ENCODE measurements around the gene ARSG. TPM values are rescaled to one million over a fixed set of nuclear protein-coding genes. Genes with fewer than 3 reads are reported as not detected.

Gene ARSG
- polyA plus RNA-seq, 1 donor from 2014 or later, result 16.9 TPM

DNA sequence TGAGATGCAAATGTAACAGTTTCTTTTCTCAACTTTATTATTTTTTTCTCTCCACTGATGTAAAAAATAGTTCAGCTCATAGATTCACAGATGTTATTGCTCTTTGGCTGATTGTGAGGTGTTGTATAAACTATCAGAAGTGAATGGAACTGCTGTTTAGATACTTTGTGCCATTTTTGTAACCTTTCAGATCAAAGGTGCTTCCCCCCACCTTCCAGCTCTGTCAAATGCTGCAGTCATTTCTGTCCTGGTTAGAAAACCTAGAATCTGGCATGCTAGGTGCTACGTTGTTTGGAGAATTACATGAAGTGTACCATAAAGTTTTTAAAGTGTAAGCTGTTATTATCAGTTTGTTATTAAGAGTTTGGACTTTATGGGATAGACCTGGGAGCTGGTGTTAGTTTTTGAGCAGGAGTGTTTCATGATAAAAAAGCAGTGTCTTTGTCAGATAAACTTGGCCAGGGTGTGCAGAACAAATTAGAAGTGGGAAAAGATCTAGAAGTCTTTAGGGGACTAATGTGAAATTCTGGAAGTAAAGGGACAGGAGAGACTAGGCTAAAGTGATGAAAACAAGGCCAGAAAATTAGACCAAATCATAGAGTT is 167.8 kb downstream of the ARSG start:
- Histone ChIP-seq H3K27ac (ENCODE audit: low read length) (no peak overlapping the region), H3K9ac (ENCODE audit: low read length) (no peak overlapping the region), H2AFZ (ENCODE audit: low read depth, low read length) (no peak overlapping the region), H4K20me1 (ENCODE audit: insufficient read depth) (no peaks in the 10 kb centered on the region), H3K9me2 (ENCODE audit: insufficient read depth, low read length) (no peaks in the 10 kb centered on the region), H3K9me3 (ENCODE audit: low read length) (no peaks in the 10 kb centered on the region), H3K27me3 (ENCODE audit: insufficient read depth, low read depth, low read length) (peaks cover 15% of the 10 kb centered on the region), H3K36me3 (ENCODE audit: insufficient read depth, low read length) (no peaks in the 10 kb centered on the region), H3K4me3 (ENCODE audit: low read length) (no peak overlapping the region), H3K4me2 (ENCODE audit: low read length) (no peak overlapping the region), H3F3A (ENCODE audit: insufficient read depth, low read length, poor library complexity, severe bottlenecking) (no peaks in the 10 kb centered on the region), H3K79me2 (replicated peaks; ENCODE audit: insufficient read depth, low read length) (no peaks in the 10 kb centered on the region)
- TF ChIP-seq, protein P1, sequence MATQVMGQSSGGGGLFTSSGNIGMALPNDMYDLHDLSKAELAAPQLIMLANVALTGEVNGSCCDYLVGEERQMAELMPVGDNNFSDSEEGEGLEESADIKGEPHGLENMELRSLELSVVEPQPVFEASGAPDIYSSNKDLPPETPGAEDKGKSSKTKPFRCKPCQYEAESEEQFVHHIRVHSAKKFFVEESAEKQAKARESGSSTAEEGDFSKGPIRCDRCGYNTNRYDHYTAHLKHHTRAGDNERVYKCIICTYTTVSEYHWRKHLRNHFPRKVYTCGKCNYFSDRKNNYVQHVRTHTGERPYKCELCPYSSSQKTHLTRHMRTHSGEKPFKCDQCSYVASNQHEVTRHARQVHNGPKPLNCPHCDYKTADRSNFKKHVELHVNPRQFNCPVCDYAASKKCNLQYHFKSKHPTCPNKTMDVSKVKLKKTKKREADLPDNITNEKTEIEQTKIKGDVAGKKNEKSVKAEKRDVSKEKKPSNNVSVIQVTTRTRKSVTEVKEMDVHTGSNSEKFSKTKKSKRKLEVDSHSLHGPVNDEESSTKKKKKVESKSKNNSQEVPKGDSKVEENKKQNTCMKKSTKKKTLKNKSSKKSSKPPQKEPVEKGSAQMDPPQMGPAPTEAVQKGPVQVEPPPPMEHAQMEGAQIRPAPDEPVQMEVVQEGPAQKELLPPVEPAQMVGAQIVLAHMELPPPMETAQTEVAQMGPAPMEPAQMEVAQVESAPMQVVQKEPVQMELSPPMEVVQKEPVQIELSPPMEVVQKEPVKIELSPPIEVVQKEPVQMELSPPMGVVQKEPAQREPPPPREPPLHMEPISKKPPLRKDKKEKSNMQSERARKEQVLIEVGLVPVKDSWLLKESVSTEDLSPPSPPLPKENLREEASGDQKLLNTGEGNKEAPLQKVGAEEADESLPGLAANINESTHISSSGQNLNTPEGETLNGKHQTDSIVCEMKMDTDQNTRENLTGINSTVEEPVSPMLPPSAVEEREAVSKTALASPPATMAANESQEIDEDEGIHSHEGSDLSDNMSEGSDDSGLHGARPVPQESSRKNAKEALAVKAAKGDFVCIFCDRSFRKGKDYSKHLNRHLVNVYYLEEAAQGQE (IDR thresholded peaks at IDR 0.05; ENCODE audit: borderline replicate concordance), result no peak
- TF ChIP-seq EZH2 (IDR thresholded peaks at IDR 0.05; ENCODE audit: borderline replicate concordance, insufficient read depth, low read length, poor library complexity, severe bottlenecking), result no peak
- no peak for TF ChIP-seq RAD21 (conservative IDR thresholded peaks at IDR 0.05)
- no peak for TF ChIP-seq TAF1 (IDR thresholded peaks at IDR 0.05; ENCODE audit: low read depth)
- no peak for TF ChIP-seq MXI1 (conservative IDR thresholded peaks at IDR 0.05; ENCODE audit: poor library complexity, severe bottlenecking)
- no peak for TF ChIP-seq POLR2AphosphoS5 (IDR thresholded peaks at IDR 0.05)
- no peak for TF ChIP-seq SMC3 (conservative IDR thresholded peaks at IDR 0.05; ENCODE audit: poor library complexity)
- TF ChIP-seq, protein P2, sequence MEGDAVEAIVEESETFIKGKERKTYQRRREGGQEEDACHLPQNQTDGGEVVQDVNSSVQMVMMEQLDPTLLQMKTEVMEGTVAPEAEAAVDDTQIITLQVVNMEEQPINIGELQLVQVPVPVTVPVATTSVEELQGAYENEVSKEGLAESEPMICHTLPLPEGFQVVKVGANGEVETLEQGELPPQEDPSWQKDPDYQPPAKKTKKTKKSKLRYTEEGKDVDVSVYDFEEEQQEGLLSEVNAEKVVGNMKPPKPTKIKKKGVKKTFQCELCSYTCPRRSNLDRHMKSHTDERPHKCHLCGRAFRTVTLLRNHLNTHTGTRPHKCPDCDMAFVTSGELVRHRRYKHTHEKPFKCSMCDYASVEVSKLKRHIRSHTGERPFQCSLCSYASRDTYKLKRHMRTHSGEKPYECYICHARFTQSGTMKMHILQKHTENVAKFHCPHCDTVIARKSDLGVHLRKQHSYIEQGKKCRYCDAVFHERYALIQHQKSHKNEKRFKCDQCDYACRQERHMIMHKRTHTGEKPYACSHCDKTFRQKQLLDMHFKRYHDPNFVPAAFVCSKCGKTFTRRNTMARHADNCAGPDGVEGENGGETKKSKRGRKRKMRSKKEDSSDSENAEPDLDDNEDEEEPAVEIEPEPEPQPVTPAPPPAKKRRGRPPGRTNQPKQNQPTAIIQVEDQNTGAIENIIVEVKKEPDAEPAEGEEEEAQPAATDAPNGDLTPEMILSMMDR (IDR thresholded peaks at IDR 0.05; ENCODE audit: poor library complexity, severe bottlenecking), result no peak
- TF ChIP-seq EP300 (conservative IDR thresholded peaks at IDR 0.05; ENCODE audit: poor library complexity, severe bottlenecking), result no peak

DNA sequence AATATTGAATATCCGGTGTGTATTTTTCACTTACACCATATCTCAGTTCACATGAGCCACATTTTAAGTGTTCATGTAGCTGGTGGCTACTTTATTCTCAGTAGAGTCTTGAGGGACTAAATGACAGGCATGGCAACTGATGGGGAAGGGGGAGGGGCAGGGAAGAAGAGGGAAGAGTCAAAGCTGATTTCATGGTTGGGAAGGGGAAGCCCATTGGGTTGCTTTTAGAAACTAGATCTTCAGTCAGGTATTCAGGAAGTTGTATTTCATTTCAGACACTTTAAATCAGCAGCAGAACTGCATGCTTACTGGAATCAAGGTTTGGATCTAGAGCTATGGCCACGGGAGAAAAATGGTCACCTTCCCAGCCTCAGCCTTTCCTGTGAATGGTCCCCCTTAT is 168.9 kb downstream of the ARSG start:
- Histone ChIP-seq H3K9me3 (ENCODE audit: low read length) (no peaks in the 10 kb centered on the region), H3K4me2 (ENCODE audit: low read length) (no peak overlapping the region), H4K20me1 (ENCODE audit: insufficient read depth) (no peaks in the 10 kb centered on the region), H3K79me2 (replicated peaks; ENCODE audit: insufficient read depth, low read length) (no peaks in the 10 kb centered on the region), H3K27ac (ENCODE audit: low read length) (no peak overlapping the region), H2AFZ (ENCODE audit: low read depth, low read length) (no peak overlapping the region), H3K27me3 (ENCODE audit: insufficient read depth, low read depth, low read length) (peaks cover 15% of the 10 kb centered on the region), H3F3A (ENCODE audit: insufficient read depth, low read length, poor library complexity, severe bottlenecking) (no peaks in the 10 kb centered on the region), H3K9ac (ENCODE audit: low read length) (no peak overlapping the region), H3K36me3 (ENCODE audit: insufficient read depth, low read length) (no peaks in the 10 kb centered on the region), H3K9me2 (ENCODE audit: insufficient read depth, low read length) (no peaks in the 10 kb centered on the region), H3K4me3 (ENCODE audit: low read length) (no peak overlapping the region)
- TF ChIP-seq POLR2AphosphoS5 (IDR thresholded peaks at IDR 0.05) (no peak), RAD21 (conservative IDR thresholded peaks at IDR 0.05) (no peak)
- TF ChIP-seq, protein P1 (IDR thresholded peaks at IDR 0.05; ENCODE audit: borderline replicate concordance), result no peak
